HEK293T (cell line): ENCODE results near the gene CELSR1.

Experiments
- ARNT ChIP-seq: fragments of 450-650 bp; IDR thresholded peaks from 2 replicates; pipeline ENCODE4 v1.6.1; 2017; ENCODE audit warnings: mild to moderate bottlenecking
- BHLHE40 ChIP-seq: fragments of 450-650 bp; IDR thresholded peaks from 2 replicates; pipeline ENCODE4 v1.6.1; 2016; ENCODE audit warnings: mild to moderate bottlenecking, moderate library complexity, borderline replicate concordance
- ELF4 ChIP-seq: fragments of 450-650 bp; IDR thresholded peaks from 2 replicates; pipeline ENCODE4 v1.6.1; 2017; ENCODE audit warnings: antibody characterized with exemption
- FOXA1 ChIP-seq: fragments of 450-650 bp; IDR thresholded peaks from 2 replicates; pipeline ENCODE4 v1.6.1; 2016; ENCODE audit warnings: mild to moderate bottlenecking
- FOXK2 ChIP-seq: fragments of 450-650 bp; IDR thresholded peaks from 2 replicates; pipeline ENCODE4 v1.6.1; 2016; ENCODE audit warnings: mild to moderate bottlenecking
- FOXM1 ChIP-seq: fragments of 450-650 bp; IDR thresholded peaks from 2 replicates; pipeline ENCODE4 v1.6.1; 2017; ENCODE audit warnings: mild to moderate bottlenecking, borderline replicate concordance
- HDGF ChIP-seq: fragments of 450-650 bp; IDR thresholded peaks from 2 replicates; pipeline ENCODE4 v1.6.1; 2017; ENCODE audit warnings: antibody characterized with exemption, borderline replicate concordance
- NFRKB ChIP-seq: fragments of 450-650 bp; IDR thresholded peaks from 2 replicates; pipeline ENCODE4 v1.6.1; 2016; ENCODE audit warnings: mild to moderate bottlenecking, moderate library complexity
- PKNOX1 ChIP-seq: fragments of 450-650 bp; IDR thresholded peaks from 2 replicates; pipeline ENCODE4 v1.6.1; 2016
- SP1 ChIP-seq: fragments of 450-650 bp; IDR thresholded peaks from 2 replicates; pipeline ENCODE4 v1.6.1; 2017
- SUZ12 ChIP-seq: fragments of 450-650 bp; IDR thresholded peaks from 2 replicates; pipeline ENCODE4 v1.6.1; 2016; ENCODE audit warnings: mild to moderate bottlenecking
- TARDBP ChIP-seq: fragments of 450-650 bp; IDR thresholded peaks from 2 replicates; pipeline ENCODE4 v1.6.1; 2016
- ZNF384 ChIP-seq: fragments of 450-650 bp; IDR thresholded peaks from 2 replicates; pipeline ENCODE4 v1.6.1; 2016

- TF ChIP-seq FOXK2 (no peak), ELF4 (no peak), FOXA1 (no peak), ZNF384 (no peak), TARDBP (no peak), SUZ12 (no peak), HDGF (no peak), NFRKB (no peak), SP1 (no peak), PKNOX1 (no peak), BHLHE40 (no peak), ARNT (no peak), FOXM1 (no peak)
Measured at GRCh38 chr22:46406349-46406748, 131.1 kb downstream of the CELSR1 start.
